WI38 (cell line): ENCODE results near the gene C19orf67.

Experiments
- H3K4me3 ChIP-seq: 2 replicates; pipeline ENCODE4 v1.5.1; 2011; ENCODE audit warnings: low read depth, mild to moderate bottlenecking, control low read depth, low read length
- TF ChIP-seq, protein P1 (sequence below): IDR thresholded peaks from 2 replicates; pipeline ENCODE4 v1.5.1; 2012; ENCODE audit warnings: low read depth, mild to moderate bottlenecking, control low read depth, low read length

The C19orf67 gene

DNA sequence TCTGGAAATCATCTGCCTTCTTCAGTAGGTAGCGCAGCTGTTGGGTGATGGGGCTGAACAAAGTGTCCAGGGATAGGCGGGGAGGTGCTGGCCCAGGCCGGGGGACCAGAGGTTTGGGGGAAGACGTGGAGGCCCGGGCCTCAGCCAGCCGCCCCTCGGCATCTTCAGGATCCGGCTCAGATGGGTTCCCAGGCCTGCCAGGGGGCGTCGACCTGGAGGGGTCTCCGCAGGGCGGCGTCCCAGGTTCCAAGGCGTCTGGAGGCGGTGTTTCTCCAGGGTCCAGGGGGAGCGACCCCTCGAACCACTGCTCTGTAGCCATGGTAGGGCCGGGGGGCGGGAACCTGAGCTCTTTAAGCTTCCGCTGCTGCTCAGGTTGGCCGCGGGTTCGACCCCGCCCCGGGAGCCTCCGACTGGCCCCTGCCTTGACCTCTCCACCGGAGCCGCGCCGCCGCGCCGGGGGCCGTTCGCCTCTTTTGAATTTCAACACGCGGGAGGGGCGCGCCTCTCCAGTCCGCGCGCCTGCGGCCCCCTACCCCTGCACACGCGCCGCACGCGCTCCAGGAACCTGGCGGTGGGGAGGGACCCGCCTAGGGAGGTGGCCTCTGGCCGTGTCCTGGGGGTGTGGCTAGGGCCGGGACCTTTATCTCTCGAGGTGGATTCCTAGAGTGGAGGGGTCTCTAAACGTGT is at the start of gene C19orf67:
Gene C19orf67 (minus strand): TSS at position 475 of the 687 bp plus-strand sequence. CDS start 156 bp downstream, at position 319.
- TF ChIP-seq, protein P1, sequence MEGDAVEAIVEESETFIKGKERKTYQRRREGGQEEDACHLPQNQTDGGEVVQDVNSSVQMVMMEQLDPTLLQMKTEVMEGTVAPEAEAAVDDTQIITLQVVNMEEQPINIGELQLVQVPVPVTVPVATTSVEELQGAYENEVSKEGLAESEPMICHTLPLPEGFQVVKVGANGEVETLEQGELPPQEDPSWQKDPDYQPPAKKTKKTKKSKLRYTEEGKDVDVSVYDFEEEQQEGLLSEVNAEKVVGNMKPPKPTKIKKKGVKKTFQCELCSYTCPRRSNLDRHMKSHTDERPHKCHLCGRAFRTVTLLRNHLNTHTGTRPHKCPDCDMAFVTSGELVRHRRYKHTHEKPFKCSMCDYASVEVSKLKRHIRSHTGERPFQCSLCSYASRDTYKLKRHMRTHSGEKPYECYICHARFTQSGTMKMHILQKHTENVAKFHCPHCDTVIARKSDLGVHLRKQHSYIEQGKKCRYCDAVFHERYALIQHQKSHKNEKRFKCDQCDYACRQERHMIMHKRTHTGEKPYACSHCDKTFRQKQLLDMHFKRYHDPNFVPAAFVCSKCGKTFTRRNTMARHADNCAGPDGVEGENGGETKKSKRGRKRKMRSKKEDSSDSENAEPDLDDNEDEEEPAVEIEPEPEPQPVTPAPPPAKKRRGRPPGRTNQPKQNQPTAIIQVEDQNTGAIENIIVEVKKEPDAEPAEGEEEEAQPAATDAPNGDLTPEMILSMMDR, result no peak
- H3K4me3 ChIP-seq, result no peak within 1 kb of the TSS

- H3K4me3 ChIP-seq, result peak overlapping the region; percentile 77
- TF ChIP-seq, protein P1, result no peak
Observed at GRCh38 chr19:14135355-14135754, 49.8 kb upstream of the C19orf67 start.

GRCh38 chr19:14127929-14128509 is 42.4 kb upstream of the C19orf67 start:
- TF ChIP-seq, protein P1, result no peak
- no peak overlapping the region for H3K4me3 ChIP-seq

DNA sequence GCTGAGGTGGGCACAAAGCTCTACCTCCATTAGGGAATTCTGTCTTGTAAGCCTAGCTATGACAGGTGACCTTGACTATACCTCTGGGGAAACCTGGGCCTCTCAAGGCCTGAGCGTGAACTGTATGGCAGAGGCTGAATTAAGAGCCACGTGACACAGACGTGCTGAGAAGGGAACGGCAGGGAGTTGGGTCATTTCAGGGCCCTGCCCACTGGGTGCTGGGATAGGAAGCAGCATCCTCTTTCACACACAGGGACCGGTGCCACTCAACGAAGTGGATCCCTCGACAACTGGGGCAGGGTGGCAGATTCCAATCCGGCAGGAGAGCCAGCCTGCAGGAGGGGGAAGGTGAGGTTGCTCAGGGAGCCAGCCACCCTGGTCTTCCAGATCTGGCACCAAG is 41.6 kb upstream of the C19orf67 start:
- TF ChIP-seq, protein P1, result no peak
- H3K4me3 ChIP-seq, result no peak overlapping the region

GRCh38 chr19:14122924-14123323 is 37.3 kb upstream of the C19orf67 start:
- H3K4me3 ChIP-seq, result no peak overlapping the region
- TF ChIP-seq, protein P1, result no peak

GRCh38 chr19:14120497-14120780 is 34.9 kb upstream of the C19orf67 start:
- H3K4me3 ChIP-seq, result no peak overlapping the region
- TF ChIP-seq, protein P1, result no peak

GRCh38 chr19:14119644-14120496 is 34.3 kb upstream of the C19orf67 start:
- H3K4me3 ChIP-seq, result no peak overlapping the region
- TF ChIP-seq, protein P1, result no peak
